NCI-H226 (cell line): ENCODE measurements around the gene AVPR2.

Experiments
- DNase-seq: peaks from one replicate; pipeline ENCODE4 v3.0.0-alpha.2; 2015

AVPR2 gene

GRCh38 chrX:153954558-153955227 lies 50.2 kb downstream of the AVPR2 start:
- no peak for DNase-seq

DNA sequence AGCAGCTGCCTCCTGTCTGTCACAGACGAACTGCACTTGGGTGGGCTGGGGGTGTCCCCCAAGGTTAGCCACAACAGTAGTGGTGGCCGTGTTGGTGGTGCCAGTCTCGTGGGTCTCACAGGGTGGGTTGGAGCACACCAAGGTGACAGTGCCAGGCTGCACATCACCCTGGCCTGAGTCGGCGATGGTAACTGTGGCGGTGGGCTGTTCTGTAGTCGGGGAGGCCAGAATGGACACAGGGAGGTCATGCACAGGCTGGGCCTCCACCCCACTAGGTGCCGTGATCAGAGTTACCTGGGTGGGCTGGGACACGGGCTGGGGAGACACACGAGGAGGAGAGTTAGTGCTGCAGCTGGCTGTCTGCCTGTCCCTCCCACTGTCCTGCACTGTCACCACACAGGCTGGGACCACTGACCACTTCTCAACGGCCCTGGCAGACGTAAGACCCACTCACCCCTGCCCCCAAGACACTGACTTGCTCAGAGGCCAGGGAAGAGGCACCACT lies 50.8 kb downstream of the AVPR2 start:
- DNase-seq, result no peak

- no peak for DNase-seq
Observed at GRCh38 chrX:153956044-153956907, 51.8 kb downstream of the AVPR2 start.
